CD4-positive, alpha-beta T cell treated with Interleukin-15 for 4 hours (primary cell): Measurements from ENCODE around the gene CARS1.
"Not testable (repeated sequence)": the region's sequence is repeated elsewhere in the genome, so short reads cannot be mapped to it uniquely, and the experiment has no call there.

ENCODE experiments used
- DNase-seq: peaks from one replicate; pipeline ENCODE4 v3.0.0-alpha.2; 2020; ENCODE audit warnings: low spot score

CARS1 gene

DNA sequence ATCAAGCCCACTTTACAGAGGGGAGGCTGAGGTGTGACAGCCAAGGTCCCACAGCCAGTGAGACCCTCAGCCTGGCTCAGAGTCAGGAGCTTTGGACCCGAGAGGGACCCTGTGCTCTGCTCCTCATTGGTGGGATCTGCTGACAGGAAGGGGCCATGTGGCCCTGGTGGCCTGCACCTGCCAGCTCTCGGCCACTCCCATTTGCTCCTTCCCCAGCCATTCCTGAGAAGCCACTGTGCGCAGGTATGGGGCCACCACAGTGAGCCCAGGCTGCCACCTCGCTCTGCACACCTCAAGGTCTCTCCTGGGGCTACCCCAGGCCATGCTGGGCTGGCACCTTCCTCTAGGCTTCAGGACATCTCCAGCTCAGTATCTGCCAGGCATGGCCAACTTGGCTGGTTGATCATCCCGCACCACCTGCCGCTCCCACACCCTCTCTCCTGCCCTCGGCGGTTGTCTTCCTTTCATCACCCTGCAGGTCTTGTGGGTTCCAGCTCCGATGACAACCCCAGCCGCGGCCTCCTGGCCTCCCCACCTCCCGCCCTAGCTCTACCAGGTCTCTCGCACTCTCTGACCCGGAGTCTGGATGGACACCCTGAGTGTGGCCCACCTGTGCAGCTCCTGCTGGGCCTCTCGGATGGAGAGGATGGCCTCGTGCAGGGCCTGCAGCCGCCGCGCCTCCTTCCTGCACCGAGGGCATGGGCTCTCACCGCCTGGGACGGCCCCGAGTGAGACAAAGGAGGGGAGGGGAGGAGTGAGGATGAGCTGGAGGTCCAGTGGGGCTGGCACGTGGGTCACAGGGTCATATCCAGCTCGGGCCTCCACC, 32.2 kb upstream of the CARS1 start:
- DNase-seq = no peak

DNA sequence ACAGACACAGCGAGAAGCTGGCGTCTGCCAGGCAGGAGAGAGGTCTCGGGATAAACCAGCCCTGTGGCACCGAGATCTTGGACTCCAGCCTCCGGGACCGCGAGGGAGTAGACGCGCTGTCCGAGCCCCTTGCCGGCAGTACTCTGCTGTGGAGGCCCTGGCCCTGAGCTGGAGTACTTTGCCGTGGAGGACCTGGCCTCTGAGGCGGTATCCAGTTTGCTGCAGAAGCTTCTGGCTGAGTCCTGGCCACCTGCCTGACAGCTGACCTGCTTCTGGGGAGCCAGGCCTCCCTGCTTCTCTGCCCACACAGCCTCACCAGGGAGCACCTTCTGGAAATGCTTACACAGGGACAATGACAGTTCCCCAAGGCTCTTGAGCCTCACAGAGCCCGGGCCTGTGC, 31.6 kb upstream of the CARS1 start:
- no peak for DNase-seq

DNA sequence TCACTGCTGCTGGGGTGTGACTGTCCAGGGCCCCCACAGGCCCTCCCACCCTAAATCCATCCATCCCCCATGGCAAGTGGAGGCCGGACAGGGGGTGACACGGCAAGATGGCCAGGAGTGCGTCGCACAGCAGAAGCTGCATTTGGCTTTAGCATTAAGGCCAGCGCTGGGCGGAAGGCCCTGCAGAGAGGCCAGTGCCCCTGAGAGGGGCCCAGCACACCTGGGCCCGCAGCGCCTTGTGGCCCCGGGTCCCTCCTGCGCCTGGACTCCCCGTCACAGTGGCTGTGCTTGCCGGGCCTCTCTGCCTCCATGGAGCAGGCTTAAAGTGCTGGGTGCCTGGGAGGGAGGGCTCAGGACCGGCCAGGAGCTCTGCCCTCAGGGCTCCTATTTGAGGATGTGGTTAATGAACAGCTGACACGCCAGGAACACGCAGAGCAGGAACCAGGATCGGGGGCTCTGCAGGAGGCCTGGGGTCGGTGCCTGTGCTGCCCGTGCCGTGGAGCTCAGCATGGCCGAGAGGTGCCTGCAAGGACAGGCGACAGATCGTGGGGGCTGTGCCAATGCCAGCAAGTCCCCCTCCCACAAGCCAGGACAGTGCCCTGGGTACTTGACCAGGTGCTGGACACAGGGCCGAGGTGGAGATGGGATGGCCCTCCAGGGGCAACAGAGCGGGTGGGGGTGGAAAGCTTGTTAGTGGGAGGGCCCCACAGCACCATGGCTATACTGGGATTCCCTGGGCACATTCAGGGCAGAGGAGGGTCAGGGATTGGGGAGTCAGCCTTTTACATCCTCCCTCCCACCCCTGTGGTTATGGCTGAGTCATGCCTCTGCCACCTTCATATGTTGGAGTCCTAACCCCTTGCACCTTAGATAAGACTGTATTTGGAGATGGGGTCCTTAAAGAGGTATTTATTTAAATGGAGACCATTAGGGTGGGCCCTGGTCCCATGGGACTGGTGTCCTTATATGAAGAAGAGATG, 30.9 kb upstream of the CARS1 start:
- DNase-seq = no peak

DNA sequence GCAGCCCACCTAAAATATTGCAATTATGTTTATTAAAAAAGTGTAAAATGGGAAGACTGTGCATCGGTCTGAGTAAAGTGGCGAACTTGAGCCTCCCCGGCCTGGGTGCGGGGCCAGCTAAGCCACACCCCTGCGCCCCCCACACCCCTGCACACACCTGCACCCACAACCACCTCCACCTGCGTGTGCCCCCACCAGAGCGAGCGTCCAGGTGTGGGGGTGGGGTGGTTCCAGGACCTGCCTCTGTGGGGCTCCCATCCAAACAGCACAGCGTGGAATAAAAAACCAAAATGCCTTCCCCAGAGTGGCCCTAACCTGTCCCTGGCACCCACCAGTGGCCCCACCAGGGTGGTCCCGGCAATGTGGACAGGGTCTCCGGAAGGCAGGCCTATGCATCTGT, 30.1 kb upstream of the CARS1 start:
- no peak for DNase-seq

DNA sequence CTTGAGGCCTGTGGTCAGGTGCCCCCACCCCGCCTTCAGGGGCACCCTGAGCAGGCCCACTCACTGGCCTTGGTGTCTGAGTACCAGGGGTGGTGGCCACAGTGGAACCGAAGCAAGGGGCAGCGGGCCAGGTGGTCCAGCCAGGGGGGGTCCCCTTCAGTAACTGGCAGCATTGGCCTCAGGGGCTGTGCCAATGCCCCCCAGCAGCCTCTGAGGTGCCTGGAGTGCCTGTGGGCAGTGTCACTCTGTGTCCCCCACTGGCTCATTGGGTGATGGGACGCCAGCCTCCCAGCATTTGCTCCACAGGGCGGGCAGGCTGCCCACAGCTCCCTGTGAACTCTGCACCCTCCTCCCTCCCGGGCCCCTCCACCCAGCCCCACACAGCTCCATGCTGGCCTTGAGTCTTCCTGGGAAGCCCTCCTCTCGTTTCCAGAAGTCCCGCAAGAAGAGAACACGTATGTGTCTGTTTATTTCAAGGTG, 29.5 kb upstream of the CARS1 start:
- no peak for DNase-seq

GRCh38 chr11:3086114-3086513, 28.9 kb upstream of the CARS1 start:
- DNase-seq = no peak

GRCh38 chr11:3085052-3085451, 27.8 kb upstream of the CARS1 start:
- DNase-seq = no peak

GRCh38 chr11:3083321-3083720, 26.1 kb upstream of the CARS1 start:
- no peak for DNase-seq

GRCh38 chr11:3081386-3081751, 24.1 kb upstream of the CARS1 start:
- no peak for DNase-seq

DNA sequence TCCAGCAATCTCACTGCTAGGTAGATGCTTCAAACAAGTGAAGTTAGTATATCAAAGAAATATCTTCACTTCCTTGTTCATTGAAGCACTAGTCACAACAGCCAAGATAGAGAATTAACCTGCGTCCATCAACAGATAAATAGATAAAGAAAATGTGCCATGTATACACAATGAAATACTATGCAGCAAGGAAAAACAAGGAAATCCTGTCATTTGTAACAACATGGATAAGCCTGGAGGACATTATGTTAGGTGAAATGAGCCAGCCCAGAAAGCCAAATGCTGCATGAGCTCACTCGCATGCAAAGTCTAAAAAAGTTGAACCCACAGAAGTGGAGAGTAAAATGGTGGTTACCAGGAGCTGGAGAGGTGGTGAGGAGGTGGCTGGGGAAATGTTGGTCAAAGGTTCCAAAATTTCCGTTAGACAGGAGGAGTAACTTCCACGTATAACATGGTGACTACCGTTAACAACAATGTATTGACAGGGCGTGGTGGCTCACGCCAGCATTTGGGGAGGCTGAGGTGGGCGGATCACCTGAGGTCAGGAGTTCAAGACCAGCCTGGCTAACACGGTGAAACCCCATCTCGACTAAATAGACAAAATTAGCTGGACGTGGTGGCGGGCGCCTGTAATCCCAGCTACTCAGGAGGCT, 23.6 kb upstream of the CARS1 start:
- DNase-seq = no peak

GRCh38 chr11:3080104-3080503, 22.9 kb upstream of the CARS1 start:
- DNase-seq = no peak

DNA sequence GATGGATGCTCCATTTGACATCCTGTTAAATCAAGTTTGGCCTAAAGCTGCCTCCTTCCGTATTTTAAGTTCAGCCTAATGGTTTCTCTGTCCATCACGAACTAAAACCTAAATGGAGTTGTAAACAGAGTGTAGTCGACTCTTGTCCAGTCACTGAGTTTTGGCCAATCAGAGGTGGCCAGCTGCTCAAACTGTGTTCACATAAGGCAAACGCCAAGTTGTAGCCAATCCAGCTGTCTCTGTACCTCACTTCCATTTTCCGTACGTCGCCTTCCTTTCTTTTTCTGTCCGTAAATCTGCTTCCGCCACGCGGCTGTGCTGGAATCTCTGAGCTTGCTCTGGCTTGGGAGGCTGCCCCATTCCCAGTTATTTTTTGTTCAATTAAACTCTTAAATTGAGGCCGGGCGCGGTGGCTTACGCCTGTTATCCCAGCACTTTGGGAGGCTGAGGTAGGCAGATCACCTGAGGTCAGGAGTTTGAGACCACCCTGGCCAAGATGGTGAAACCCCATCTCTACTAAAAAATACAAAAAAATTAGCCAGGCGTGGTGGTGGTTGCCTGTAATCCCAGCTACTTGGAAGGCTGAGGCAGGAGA, 20.7 kb upstream of the CARS1 start:
- no peak for DNase-seq

- no peak for DNase-seq
Observed at GRCh38 chr11:3077189-3077836, 20.1 kb upstream of the CARS1 start.

DNA sequence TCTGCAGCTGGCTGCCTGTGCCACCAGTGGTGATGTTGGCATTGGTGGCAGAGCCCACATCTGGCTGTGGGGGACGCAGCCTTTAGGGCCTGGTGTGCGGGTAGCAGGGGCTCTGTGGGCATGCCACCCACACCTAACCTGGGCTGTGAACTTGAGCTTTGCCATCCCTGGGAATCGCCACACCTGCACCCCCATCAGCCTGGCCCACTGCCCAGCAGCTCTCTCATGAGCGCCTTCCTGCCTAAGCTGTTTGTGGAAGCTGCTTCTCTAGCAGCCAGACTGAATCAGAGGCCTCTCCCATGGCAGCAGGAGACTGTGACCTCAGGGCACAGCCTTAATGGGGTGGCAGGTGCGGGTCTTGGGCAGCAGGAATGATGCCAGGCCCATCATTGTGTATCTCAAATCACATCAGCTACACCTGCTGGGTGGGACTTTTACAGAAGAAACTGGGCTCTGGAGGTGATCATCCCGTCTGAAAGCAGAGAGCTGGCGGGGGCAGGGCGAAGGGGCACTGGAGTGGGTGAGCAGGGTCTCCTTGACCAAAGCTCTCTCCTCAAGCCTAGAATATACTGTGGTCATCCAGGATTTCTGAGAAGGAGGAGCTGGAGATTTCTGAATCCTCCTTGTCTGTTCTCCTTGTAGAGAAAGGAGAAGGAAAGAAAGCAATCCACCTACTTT, 17.8 kb upstream of the CARS1 start:
- DNase-seq = no peak

GRCh38 chr11:3073029-3073435, 15.8 kb upstream of the CARS1 start:
- DNase-seq = no peak

GRCh38 chr11:3069425-3069824, 12.2 kb upstream of the CARS1 start:
- DNase-seq = no peak

- DNase-seq = not testable (repeated sequence)
Observed at GRCh38 chr11:3066308-3066707, 9.1 kb upstream of the CARS1 start.

GRCh38 chr11:3064709-3065108, 7.5 kb upstream of the CARS1 start:
- not testable (repeated sequence) for DNase-seq

DNA sequence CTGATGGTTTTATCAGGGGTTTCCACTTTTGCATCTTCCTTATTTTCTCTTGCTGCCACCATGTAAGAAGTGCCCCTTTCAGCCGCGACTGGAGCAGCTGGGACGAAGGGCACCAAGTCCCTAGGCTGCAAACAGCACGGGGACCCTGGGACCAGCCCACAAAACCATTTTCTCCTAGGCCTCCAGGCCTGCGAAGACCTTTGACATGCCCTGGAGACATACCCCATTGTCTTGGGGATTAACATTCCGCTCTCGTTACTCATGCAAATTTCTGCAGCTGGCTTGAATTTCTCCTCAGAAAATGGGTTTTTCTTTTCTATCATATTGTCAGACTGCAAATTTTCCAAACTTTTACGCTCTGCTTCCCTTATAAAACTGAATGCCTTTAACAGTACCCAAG, 6.7 kb upstream of the CARS1 start:
- DNase-seq = not testable (repeated sequence)

GRCh38 chr11:3063432-3063831, 6.2 kb upstream of the CARS1 start:
- DNase-seq = not testable (repeated sequence)
